ENCODE results near the gene STK10.
A peak's percentile ranks its signal among the peaks of the same experiment; 100 is the strongest.
"Not testable (repeated sequence)": the region's sequence is repeated elsewhere in the genome, so short reads cannot be mapped to it uniquely, and the experiment has no call there.

The STK10 gene

GRCh38 chr5:172188033-172188892, at the start of gene STK10:
STK10 (minus strand) TSS chr5:172188224; CDS start chr5:172188042, 182 bp downstream.
- peak; percentile 64 for DNase-seq

DNA sequence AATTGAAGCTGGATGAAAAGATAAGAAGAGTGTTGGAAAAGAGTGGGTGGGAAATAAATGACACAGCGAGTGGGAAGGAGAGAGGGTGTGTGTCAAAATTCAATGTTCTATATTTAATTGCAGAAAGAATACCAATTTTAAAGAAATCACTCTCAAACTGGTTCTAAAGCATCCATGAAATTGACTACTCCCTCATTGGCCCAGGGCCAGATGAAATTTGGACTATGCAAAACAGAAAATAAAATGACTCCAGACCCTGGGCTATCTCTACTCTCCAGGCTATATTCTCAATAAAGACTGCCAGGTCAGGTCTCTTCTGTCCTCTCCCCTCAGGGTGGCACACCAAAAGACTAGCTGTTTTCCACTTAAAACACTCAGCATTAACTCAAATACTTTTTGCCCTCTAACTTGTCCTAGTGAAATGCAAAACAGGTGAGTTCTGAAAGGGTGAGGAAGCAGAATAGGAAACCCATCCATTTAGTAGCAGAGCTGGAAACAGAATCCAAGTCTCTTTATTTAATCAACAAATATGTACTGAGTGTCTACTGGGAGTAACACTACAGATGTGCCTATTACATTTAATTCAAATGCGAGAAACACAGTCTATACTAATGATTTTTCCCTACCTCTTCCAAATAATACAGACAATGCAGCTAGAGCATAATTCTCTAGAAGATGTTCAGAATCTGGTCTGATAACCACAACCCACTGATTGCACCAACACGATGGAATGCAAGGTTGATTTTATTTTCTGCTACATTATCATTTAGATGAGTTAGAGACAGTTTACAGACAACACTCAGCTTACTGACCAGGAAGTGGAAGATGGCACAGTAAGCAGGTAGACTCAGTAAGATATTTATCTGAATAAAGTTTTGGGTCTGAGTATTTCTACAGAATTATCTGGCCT, 48.1 kb upstream of the STK10 start:
- DNase-seq, result no peak

GRCh38 chr5:172235132-172235780, 47.2 kb upstream of the STK10 start:
- DNase-seq, result no peak

- no peak for DNase-seq
Observed at GRCh38 chr5:172234031-172234430, 46.0 kb upstream of the STK10 start.

- DNase-seq, result no peak
Observed at GRCh38 chr5:172229904-172230303, 41.9 kb upstream of the STK10 start.

DNA sequence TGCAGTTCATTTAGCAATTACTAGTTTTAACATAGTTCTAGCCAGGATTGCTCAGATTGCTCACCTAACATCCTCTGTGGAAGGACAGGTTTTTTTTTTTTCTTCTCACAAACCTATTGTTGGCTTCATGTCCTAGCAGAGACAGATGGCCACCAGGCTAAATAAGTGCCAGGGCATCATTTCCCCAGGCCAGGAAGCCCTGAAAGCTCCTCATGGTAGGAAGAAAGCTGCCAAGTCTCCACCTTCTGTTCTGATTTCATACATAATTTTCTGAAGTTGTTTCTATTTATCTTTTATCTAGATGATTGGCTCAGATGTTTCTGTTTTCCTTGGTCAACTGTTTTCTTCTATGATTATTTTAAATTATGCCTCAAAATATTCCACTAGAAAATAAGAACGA, 37.0 kb upstream of the STK10 start:
- no peak for DNase-seq

- DNase-seq, result no peak
Observed at GRCh38 chr5:172223901-172224873, 36.2 kb upstream of the STK10 start.

DNA sequence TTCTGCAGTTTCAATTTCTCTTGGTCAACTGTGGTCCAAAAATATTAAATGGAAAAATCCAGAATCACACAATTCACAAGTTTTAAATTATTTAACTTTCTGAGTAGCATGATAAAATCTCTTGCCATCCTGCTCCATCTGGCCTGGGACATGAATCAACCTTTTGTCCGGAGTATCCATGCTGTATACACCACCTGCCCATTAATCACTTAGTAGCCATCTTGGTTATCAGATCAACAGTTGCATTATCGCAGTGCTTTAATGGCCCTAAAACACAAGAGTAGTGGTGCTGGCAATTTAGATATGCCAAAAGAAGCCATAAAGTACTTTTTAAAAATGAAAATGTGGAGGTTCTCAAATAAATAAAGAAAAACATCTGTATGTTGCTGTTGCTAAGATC, 31.3 kb upstream of the STK10 start:
- no peak for DNase-seq

DNA sequence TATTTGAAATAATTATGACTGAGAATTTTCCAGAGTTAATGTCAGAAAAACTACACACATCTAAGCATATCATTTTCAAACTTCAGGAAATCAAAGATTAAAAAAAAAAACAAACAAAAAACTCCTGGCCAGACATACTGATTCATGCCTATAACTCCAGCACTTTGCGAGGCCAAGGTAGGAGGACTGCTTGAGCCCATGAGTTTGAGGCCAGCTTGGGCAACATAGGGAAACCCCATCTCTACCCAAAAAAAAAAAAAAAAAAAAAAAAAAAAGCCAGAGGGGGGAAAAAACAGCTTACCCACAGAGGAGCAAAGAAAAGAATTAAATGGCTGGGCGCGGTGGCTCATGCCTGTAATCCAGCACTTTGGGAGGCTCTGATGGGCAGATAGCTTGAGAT, 28.3 kb upstream of the STK10 start:
- DNase-seq, result no peak

- DNase-seq, result no peak
Observed at GRCh38 chr5:172213126-172213525, 25.1 kb upstream of the STK10 start.

DNA sequence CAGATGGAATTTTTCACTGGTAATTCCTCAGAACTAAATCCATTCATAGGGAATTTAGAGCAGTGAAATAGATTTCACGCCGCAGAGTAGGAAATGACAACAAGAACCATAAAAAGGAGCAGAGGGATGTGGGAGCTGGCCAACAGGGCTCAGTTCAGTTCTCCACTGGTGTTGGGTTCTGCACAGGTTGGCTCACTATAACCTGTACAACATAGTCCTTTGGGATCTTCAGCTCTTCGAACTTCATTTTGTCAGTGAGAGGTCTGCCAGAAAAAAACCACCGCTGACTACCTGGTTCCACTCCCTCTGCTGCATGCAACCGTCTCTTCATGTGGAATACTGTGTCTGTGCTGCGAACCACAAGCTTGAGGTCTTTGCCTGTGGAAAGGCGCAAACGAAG, 23.7 kb upstream of the STK10 start:
- DNase-seq, result no peak

- DNase-seq, result no peak
Observed at GRCh38 chr5:172209714-172210113, 21.7 kb upstream of the STK10 start.

DNA sequence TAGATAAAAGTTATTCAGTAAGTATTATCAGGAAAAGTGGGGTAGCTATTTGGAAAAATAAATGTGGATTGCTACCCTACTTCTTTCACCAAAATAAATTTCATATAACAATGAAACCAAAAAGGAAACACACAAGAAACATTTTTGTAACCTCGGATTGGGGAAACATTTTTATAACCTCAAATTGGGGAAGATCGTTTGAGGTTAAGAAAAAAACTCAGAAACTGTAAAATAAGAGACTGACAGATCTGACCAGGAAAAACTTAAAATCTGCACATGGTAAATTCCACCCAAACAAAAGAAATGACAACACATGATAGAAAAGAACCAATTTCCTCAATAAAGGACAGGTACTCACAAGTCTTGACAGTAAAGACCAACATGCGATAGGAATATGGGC, 19.5 kb upstream of the STK10 start:
- no peak for DNase-seq

DNA sequence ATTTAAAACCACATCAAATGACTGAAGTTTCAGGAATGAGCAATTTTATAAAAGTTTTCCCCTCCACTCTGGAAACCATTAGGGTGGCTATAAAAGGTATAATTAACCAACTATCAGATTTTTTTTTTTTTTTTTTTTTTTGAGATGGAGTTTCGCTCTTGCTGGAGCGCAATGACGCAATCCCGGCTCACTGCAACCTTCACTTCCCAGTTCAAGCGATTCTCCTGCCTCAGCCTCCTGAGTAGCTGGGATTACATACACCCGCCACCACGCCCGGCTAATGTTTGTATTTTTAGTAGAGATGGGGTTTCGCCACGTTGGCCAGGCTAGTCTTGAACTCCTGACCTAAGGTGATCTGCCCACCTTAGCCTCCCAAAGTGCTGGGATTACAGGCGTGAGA, 18.0 kb upstream of the STK10 start:
- DNase-seq, result not testable (repeated sequence)

DNA sequence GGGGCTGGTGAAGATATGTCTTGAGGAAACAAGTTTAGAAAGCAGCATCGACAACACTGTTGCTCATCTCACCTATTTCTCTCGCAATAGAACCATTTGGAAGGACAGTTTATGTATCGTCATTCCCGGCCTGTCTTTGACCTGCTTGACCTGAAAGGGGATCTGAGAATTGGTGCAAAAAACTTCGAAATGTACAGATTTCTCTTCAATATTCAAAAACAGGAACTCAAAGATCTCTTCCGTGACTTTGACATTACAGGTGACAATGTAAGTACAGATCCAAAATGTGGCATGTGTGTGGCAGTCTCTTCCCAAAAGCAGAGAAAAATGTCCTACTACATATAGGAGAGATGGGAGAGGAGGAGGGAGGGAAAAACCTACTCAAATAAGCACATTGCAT, 12.5 kb upstream of the STK10 start:
- no peak for DNase-seq

- no peak for DNase-seq
Observed at GRCh38 chr5:172199446-172199845, 11.4 kb upstream of the STK10 start.

- DNase-seq, result not testable (repeated sequence)
Observed at GRCh38 chr5:172197775-172198174, 9.8 kb upstream of the STK10 start.

DNA sequence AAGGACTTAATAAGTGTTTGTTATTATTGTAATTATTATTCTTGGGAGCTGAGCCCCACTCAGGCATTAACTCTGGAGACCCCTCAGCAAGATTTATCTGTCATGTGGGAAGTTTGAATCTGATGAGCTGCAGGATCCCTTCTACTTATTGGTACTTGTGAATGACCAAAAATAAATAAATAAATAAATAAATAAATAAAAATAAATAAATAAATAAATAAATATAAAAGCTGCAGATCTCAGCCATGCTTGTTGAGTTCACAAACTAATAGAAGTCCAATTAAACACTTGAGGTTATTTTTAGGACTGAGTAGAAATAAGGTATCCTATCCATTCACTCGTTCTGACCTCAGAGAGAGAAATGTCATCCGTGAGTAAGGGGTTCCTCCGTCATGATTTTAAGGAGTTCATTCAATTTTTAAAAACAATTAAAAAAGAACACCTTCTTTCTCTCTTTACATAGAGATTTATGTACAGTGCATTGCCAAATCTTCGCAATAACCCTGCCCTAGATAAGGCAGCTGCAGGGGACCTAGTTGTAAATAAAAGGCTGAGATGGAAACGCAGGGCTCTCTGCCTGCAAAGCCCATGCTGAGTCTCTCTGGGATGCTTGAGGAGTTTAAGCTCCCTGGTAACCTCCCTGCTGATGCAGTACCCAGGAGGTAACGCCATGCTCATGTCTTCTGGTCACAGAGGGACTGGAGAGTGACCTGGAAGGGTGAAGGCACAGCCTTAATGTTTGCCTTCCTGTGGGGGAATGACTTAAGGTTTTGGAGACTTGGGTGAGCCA, 7.2 kb upstream of the STK10 start:
- no peak for DNase-seq

- no peak for DNase-seq
Observed at GRCh38 chr5:172193872-172194271, 5.8 kb upstream of the STK10 start, which contains the start of gene EFCAB9. EFCAB9 (plus strand) TSS chr5:172194172; CDS start chr5:172194173, 1 bp downstream.

DNA sequence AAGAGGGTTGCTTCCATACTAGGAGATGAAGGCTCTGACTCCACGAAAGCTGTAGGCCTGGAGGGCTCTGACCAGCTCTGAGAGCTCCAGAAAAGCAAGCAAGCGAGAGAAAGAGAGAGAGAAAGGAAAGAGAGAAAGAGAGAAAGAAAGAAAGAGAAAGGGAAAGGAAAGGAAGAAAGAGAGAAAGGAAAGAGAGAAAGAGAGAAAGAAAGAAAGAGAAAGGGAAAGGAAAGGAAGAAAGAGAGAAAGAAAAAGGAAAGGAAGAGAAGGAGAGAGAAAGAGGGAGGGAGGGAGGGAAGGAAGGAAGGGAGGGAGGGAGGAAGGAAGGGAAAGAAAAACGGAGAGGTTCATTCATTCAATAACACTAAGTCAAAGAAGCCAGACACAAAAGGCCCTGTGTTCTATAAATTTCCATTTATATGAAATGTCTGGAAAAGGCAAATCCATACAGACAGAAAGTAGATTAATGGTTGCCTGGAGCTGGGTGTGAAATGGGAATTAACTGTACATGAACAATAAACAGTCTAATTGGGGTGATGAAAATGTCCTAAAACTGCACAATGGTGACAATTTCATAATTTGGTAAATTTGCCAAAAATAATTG, 1.8 kb upstream of the STK10 start:
- no peak for DNase-seq

Measured in NCI-H1436 (cell line).